A549 treated with AZD9567 at 1 μM for 4 hours (cell line): Measurements from ENCODE around the gene BTN1A1. TPM values are rescaled to one million over a fixed set of nuclear protein-coding genes. Genes with fewer than 3 reads are reported as not detected.

Experiments
- total RNA-seq: library from RNA; stranded (reverse); fragments of 200-300 nt; extraction: Qiagen RNA extraction; gene quantifications from 5 replicates; pipeline ENCODE4 v1.2.3, GENCODE V29; 2022; ENCODE audit not compliant: insufficient read depth

The BTN1A1 gene, protein sequence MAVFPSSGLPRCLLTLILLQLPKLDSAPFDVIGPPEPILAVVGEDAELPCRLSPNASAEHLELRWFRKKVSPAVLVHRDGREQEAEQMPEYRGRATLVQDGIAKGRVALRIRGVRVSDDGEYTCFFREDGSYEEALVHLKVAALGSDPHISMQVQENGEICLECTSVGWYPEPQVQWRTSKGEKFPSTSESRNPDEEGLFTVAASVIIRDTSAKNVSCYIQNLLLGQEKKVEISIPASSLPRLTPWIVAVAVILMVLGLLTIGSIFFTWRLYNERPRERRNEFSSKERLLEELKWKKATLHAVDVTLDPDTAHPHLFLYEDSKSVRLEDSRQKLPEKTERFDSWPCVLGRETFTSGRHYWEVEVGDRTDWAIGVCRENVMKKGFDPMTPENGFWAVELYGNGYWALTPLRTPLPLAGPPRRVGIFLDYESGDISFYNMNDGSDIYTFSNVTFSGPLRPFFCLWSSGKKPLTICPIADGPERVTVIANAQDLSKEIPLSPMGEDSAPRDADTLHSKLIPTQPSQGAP
- total RNA-seq: not detected in 5 replicates

GRCh38 chr6:26500102-26500501 lies at the start of gene BTN1A1:
BTN1A1 (plus strand) TSS chr6:26500303; CDS start chr6:26501287, 984 bp downstream.

DNA sequence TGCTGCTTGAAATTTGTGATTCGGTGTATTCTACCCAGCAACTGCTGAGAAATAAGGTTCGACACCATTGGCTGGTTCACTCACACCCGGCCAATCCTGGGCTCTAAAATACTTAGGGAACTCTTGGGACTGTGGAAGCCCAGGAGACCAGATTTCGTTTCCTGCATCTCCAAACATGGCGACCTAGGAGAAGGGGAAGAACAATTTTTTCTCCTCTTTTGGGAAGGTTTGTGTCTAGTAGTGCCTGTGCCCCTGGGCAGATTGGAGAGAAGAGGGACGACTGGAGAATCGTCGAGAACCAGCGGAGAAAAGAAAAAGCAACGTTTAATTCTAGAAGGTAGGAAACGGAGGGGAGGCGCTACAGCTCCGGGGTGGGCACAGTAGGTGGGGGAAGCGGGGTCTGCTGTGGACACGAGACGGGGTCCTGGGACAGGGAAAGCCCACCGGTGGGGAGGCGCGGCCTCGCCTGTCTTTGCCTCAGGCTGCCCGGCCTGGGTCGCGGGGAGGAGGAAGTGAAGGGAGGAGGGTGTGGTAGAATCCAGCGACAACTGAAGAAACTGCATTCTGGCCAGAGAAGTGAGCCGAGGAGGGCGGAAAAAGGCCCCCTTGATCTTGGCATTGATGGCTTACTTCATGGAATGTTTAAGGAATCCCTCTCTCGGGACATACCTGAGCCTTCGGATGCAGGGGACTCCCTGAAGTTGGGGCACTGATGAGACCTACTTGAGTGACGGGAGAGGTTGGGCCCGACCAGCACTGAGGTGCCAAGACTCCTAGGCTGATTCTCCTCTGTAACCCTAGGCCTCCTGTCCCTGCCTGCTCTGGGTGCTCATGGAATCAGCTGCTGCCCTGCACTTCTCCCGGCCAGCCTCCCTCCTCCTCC lies 42.1 kb upstream of the BTN1A1 start, which contains the start of gene BTN2A1:
Gene BTN2A1, plus strand, starts transcription at position 150 of the 883 bp plus-strand sequence. Its CDS starts 682 bp downstream, at position 832.

GRCh38 chr6:26537846-26538571 lies 37.9 kb downstream of the BTN1A1 start, which contains the start of gene HMGN4:
HMGN4 (plus strand) TSS chr6:26538366; CDS start chr6:26545207, 6,841 bp downstream.

Other genes with a start within 250 kb of the BTN1A1 start
- gene BTN3A2, start 135.1 kb upstream of the BTN1A1 start, total RNA-seq: 2.8 to 3.6 TPM (median 2.9 TPM) in 5 replicates
- 4.6 to 6.4 TPM (median 5.8 TPM) in 5 replicates for gene BTN2A2, start 117.2 kb upstream of the BTN1A1 start, total RNA-seq
- gene BTN3A1, start 98.0 kb upstream of the BTN1A1 start, total RNA-seq: 1.6 to 3.4 TPM (median 2.4 TPM) in 5 replicates
- 0.45 to 9.2 TPM (median 0.96 TPM) in 5 replicates for gene BTN3A3, start 59.8 kb upstream of the BTN1A1 start, total RNA-seq
- gene BTN2A1, start 42.3 kb upstream of the BTN1A1 start, total RNA-seq: 14.3 to 20.5 TPM (median 18.9 TPM) in 5 replicates
- 60.8 to 87.1 TPM (median 78.5 TPM) in 5 replicates for gene HMGN4, start 38.1 kb downstream of the BTN1A1 start, total RNA-seq
- 12.9 to 13.9 TPM (median 13.6 TPM) in 5 replicates for gene ABT1, start 96.7 kb downstream of the BTN1A1 start, total RNA-seq
- gene ZNF322, start 159.4 kb downstream of the BTN1A1 start, total RNA-seq: 5.4 to 6.4 TPM (median 6.1 TPM) in 5 replicates